Measurements from ENCODE around the gene TFR2. TPM values are rescaled to one million over a fixed set of nuclear protein-coding genes. Genes with fewer than 3 reads are reported as not detected.

TFR2 gene
- total RNA-seq, 2 donors from 2014 or later, result 0.26 TPM; not detected in 1

GRCh38 chr7:100623951-100624824 is 17.2 kb downstream of the TFR2 start:
- Histone ChIP-seq H3K4me3 (no peak overlapping the region), H3K27me3 (no peaks in the 10 kb centered on the region), H3K4me1 (peaks cover 3% of the 10 kb centered on the region), H3K9me3 (no peaks in the 10 kb centered on the region), H3K27ac (no peak overlapping the region), H3K36me3 (replicated peaks in 1 of 2; ENCODE audit: insufficient read depth in 1 of 2, low read depth in 2 of 2) (no peaks in the 10 kb centered on the region)
- intact Hi-C loops (cut with DNase I), result no loop called here
- TF ChIP-seq, protein P1, sequence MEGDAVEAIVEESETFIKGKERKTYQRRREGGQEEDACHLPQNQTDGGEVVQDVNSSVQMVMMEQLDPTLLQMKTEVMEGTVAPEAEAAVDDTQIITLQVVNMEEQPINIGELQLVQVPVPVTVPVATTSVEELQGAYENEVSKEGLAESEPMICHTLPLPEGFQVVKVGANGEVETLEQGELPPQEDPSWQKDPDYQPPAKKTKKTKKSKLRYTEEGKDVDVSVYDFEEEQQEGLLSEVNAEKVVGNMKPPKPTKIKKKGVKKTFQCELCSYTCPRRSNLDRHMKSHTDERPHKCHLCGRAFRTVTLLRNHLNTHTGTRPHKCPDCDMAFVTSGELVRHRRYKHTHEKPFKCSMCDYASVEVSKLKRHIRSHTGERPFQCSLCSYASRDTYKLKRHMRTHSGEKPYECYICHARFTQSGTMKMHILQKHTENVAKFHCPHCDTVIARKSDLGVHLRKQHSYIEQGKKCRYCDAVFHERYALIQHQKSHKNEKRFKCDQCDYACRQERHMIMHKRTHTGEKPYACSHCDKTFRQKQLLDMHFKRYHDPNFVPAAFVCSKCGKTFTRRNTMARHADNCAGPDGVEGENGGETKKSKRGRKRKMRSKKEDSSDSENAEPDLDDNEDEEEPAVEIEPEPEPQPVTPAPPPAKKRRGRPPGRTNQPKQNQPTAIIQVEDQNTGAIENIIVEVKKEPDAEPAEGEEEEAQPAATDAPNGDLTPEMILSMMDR (IDR thresholded peaks at IDR 0.05), result no peak
- no peak for TF ChIP-seq POLR2A (IDR thresholded peaks at IDR 0.05)
- DNase-seq (no peak), ATAC-seq (no peak)
- 82 to 86% methylated on average over 15 of the region's 15 CpGs for WGBS, 2 donors

DNA sequence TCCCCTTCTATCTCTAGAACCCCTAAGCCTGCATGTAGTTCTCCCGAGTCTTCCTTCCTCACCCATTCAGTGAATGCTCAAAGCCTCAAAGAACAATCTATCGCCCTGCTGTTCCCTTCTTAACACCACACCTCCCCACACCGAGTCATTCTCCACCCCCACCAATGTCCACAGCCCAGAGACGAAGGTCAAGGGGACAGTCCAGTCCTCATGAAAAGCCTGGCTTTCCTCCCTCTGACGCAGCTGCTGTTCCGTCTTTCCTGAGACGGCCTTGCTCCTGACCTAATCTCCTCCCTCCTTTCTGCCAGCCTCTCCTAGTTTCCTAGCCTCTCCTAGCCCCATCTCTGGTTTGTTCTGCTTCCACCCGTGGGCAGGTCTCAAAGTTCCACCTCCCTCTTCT is 19.8 kb downstream of the TFR2 start:
- Histone ChIP-seq H3K4me1 (no peaks in the 10 kb centered on the region), H3K27me3 (no peaks in the 10 kb centered on the region), H3K9me3 (no peaks in the 10 kb centered on the region), H3K4me3 (no peak overlapping the region), H3K27ac (no peak overlapping the region), H3K36me3 (replicated peaks in 1 of 2; ENCODE audit: insufficient read depth in 1 of 2, low read depth in 2 of 2) (no peaks in the 10 kb centered on the region)
- ATAC-seq, result no peak
- DNase-seq, result peak in 2 of 4 donors; percentile 19 to 53
- TF ChIP-seq, protein P1 (IDR thresholded peaks at IDR 0.05), result no peak
- no peak for TF ChIP-seq POLR2A (IDR thresholded peaks at IDR 0.05)
- intact Hi-C loops (cut with DNase I), result no loop called here
- WGBS, 2 donors, result 45 to 65% methylated on average over 8 of the region's 8 CpGs

DNA sequence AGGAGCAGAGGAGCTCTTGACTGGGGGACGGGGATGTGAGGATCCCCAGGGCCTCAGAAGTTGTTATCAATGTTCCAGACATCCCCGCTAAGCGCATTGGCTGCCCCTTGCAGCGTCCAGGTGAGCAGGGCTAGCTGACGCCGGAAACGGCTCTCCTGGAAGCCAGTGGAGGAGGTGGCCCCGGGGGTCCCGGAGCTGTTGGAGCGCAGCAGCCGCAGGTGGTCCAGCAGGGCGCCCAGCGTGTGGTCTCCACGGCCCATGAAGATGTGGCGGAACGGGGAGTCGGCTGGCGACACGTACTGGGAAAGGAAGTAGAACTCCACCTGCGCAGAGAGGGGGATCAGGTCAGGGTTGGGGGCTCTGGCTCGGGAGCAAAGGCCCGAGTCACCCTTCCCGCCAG is 20.5 kb downstream of the TFR2 start:
- DNase-seq (no peak), ATAC-seq (no peak)
- TF ChIP-seq, protein P1 (IDR thresholded peaks at IDR 0.05), result no peak
- TF ChIP-seq POLR2A (IDR thresholded peaks at IDR 0.05), result no peak
- Histone ChIP-seq H3K4me3 (no peak overlapping the region), H3K9me3 (no peaks in the 10 kb centered on the region), H3K27me3 (no peaks in the 10 kb centered on the region), H3K27ac (no peak overlapping the region), H3K36me3 (replicated peaks in 1 of 2; ENCODE audit: insufficient read depth in 1 of 2, low read depth in 2 of 2) (no peaks in the 10 kb centered on the region), H3K4me1 (no peaks in the 10 kb centered on the region)
- 90 to 94% methylated on average over 22 to 23 of the region's 23 CpGs for WGBS, 2 donors
- intact Hi-C loops (cut with DNase I), result no loop called here

- H3K4me3 ChIP-seq, result no peak overlapping the region
- intact Hi-C loops (cut with DNase I), result no loop called here
- H3K9me3 ChIP-seq, result no peaks in the 10 kb centered on the region
- no peaks in the 10 kb centered on the region for H3K36me3 ChIP-seq (replicated peaks in 1 of 2; ENCODE audit: insufficient read depth in 1 of 2, low read depth in 2 of 2)
- H3K4me1 ChIP-seq, result no peaks in the 10 kb centered on the region
- 89 to 96% methylated on average over 3 to 6 of the region's 6 CpGs for WGBS, 2 donors
- no peak overlapping the region for H3K27ac ChIP-seq
- TF ChIP-seq POLR2A (IDR thresholded peaks at IDR 0.05), result no peak
- TF ChIP-seq, protein P1 (IDR thresholded peaks at IDR 0.05), result no peak
- no peaks in the 10 kb centered on the region for H3K27me3 ChIP-seq
- DNase-seq (no peak), ATAC-seq (no peak)
These were observed 21.1 kb downstream of the TFR2 start for GRCh38 chr7:100620239-100620638.
